ENCODE measurements around the gene ZNF273. TPM values are rescaled to one million over a fixed set of nuclear protein-coding genes. Genes with fewer than 3 reads are reported as not detected.

Gene ZNF273
- total RNA-seq, 1 experiment from 2014 or later: 7.6 TPM

- H3K27me3 ChIP-seq (ENCODE audit: low read length): no peaks in the 10 kb centered on the region
- POLR2A ChIA-PET (ENCODE audit: unreplicated experiment): no interaction called here
- no peak for TF ChIP-seq CTCF (conservative IDR thresholded peaks at IDR 0.05; ENCODE audit: low read depth, low read length)
- no peak for TF ChIP-seq EZH2phosphoT487 (IDR thresholded peaks at IDR 0.05; ENCODE audit: borderline replicate concordance, low read length)
- TF ChIP-seq EZH2 (IDR thresholded peaks at IDR 0.05; ENCODE audit: low read length, unreplicated experiment): no peak
- H3K4me1 ChIP-seq (ENCODE audit: insufficient read depth, low read length): no peaks in the 10 kb centered on the region
- H3K9me3 ChIP-seq (ENCODE audit: low read length): peaks cover 5% of the 10 kb centered on the region; the same call in 1 of the 2 replicates
- H3K4me2 ChIP-seq (ENCODE audit: low read length): no peak overlapping the region
- no peak for ATAC-seq
- H3K4me3 ChIP-seq (ENCODE audit: low read length): no peak overlapping the region
- no peaks in the 10 kb centered on the region for H3K9me2 ChIP-seq (replicated peaks; ENCODE audit: low read length)
- H2AFZ ChIP-seq (ENCODE audit: low read length): no peak overlapping the region
- no peaks in the 10 kb centered on the region for H4K20me1 ChIP-seq (ENCODE audit: low read length)
- no TSS peak for BruUV-seq (replicated peaks)
- intact Hi-C loops (cut with micrococcal nuclease): no loop called here
- no peak overlapping the region for H3K27ac ChIP-seq (ENCODE audit: low read length)
- H3F3A ChIP-seq (ENCODE audit: low read length, unreplicated experiment): no peaks in the 10 kb centered on the region
- H3K36me3 ChIP-seq (ENCODE audit: low read depth, low read length): no peaks in the 10 kb centered on the region
- H3K9ac ChIP-seq (ENCODE audit: low read length): no peak overlapping the region
- no peak for DNase-seq
- CTCF ChIA-PET: no interaction called here
- no peaks in the 10 kb centered on the region for H3K79me2 ChIP-seq (ENCODE audit: low read length)
Observed at GRCh38 chr7:64878684-64879083, 24.4 kb upstream of the ZNF273 start.

- no peaks in the 10 kb centered on the region for H3K4me1 ChIP-seq (ENCODE audit: insufficient read depth, low read length)
- H4K20me1 ChIP-seq (ENCODE audit: low read length): no peaks in the 10 kb centered on the region
- no peak for DNase-seq
- H3K27me3 ChIP-seq (ENCODE audit: low read length): no peaks in the 10 kb centered on the region
- no peaks in the 10 kb centered on the region for H3K36me3 ChIP-seq (ENCODE audit: low read depth, low read length)
- no peak overlapping the region for H3K4me3 ChIP-seq (ENCODE audit: low read length)
- H3K79me2 ChIP-seq (ENCODE audit: low read length): no peaks in the 10 kb centered on the region
- no peak for ATAC-seq
- intact Hi-C loops (cut with micrococcal nuclease): no loop called here
- no peak overlapping the region for H2AFZ ChIP-seq (ENCODE audit: low read length)
- no peak overlapping the region for H3K9ac ChIP-seq (ENCODE audit: low read length)
- no peaks in the 10 kb centered on the region for H3K9me2 ChIP-seq (replicated peaks; ENCODE audit: low read length)
- BruUV-seq (replicated peaks): no TSS peak
- no peak overlapping the region for H3K27ac ChIP-seq (ENCODE audit: low read length)
- CTCF ChIA-PET: no interaction called here
- H3F3A ChIP-seq (ENCODE audit: low read length, unreplicated experiment): no peaks in the 10 kb centered on the region
- POLR2A ChIA-PET (ENCODE audit: unreplicated experiment): no interaction called here
- TF ChIP-seq CTCF (conservative IDR thresholded peaks at IDR 0.05; ENCODE audit: low read depth, low read length): no peak
- no peak for TF ChIP-seq EZH2phosphoT487 (IDR thresholded peaks at IDR 0.05; ENCODE audit: borderline replicate concordance, low read length)
- no peak for TF ChIP-seq EZH2 (IDR thresholded peaks at IDR 0.05; ENCODE audit: low read length, unreplicated experiment)
- peaks cover 5% of the 10 kb centered on the region; the same call in 1 of the 2 replicates for H3K9me3 ChIP-seq (ENCODE audit: low read length)
- no peak overlapping the region for H3K4me2 ChIP-seq (ENCODE audit: low read length)
Observed at GRCh38 chr7:64879086-64879730, 23.9 kb upstream of the ZNF273 start.

GRCh38 chr7:64879800-64880199, 23.3 kb upstream of the ZNF273 start:
- Histone ChIP-seq H3K4me2 (ENCODE audit: low read length) (no peak overlapping the region), H3K27me3 (ENCODE audit: low read length) (no peaks in the 10 kb centered on the region), H3K27ac (ENCODE audit: low read length) (no peak overlapping the region), H3K9ac (ENCODE audit: low read length) (no peak overlapping the region), H3K9me2 (replicated peaks; ENCODE audit: low read length) (no peaks in the 10 kb centered on the region), H3F3A (ENCODE audit: low read length, unreplicated experiment) (no peaks in the 10 kb centered on the region), H3K9me3 (ENCODE audit: low read length) (peaks cover 5% of the 10 kb centered on the region; the same call in 1 of the 2 replicates), H3K79me2 (ENCODE audit: low read length) (no peaks in the 10 kb centered on the region), H3K4me3 (ENCODE audit: low read length) (no peak overlapping the region), H4K20me1 (ENCODE audit: low read length) (no peaks in the 10 kb centered on the region), H2AFZ (ENCODE audit: low read length) (no peak overlapping the region), H3K36me3 (ENCODE audit: low read depth, low read length) (no peaks in the 10 kb centered on the region), H3K4me1 (ENCODE audit: insufficient read depth, low read length) (no peaks in the 10 kb centered on the region)
- DNase-seq (no peak), ATAC-seq (no peak)
- BruUV-seq (replicated peaks): no TSS peak
- CTCF ChIA-PET: no interaction called here
- intact Hi-C loops (cut with micrococcal nuclease): no loop called here
- TF ChIP-seq EZH2 (IDR thresholded peaks at IDR 0.05; ENCODE audit: low read length, unreplicated experiment): no peak
- TF ChIP-seq CTCF (conservative IDR thresholded peaks at IDR 0.05; ENCODE audit: low read depth, low read length): no peak
- no peak for TF ChIP-seq EZH2phosphoT487 (IDR thresholded peaks at IDR 0.05; ENCODE audit: borderline replicate concordance, low read length)
- POLR2A ChIA-PET (ENCODE audit: unreplicated experiment): no interaction called here

Measured in PC-3 (cell line).